ENCODE measurements around the gene KRTAP27-1.

The KRTAP27-1 gene

DNA sequence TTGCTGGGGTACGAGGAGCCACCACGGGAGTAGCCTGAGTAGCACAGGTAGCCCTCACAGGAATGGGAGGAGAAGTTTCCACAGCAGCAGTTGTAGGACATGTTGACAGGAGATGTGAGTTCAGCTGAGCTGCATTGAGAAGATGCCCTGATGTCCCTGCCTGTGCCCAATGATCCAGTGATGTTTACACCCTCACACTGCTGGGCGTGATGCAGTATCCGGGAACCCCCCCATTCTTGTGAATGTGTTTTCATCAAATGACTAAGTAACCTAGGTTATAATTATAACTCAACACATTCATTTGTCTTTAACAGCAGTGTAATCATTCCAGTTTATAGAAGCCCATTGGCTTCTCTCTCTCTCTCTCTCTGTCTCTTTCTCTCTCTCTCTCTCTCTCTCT is 11.0 kb upstream of the KRTAP27-1 start, which contains the start of gene KRTAP23-1:
TSS of gene KRTAP23-1 (minus strand) at position 101 of the 400 bp plus-strand sequence. CDS start at position 101, 0 bp downstream.
- peak within 1 kb of the TSS; percentile 18; the same call in 1 of the 2 replicates for H3K27ac ChIP-seq
- TF ChIP-seq, protein P1, sequence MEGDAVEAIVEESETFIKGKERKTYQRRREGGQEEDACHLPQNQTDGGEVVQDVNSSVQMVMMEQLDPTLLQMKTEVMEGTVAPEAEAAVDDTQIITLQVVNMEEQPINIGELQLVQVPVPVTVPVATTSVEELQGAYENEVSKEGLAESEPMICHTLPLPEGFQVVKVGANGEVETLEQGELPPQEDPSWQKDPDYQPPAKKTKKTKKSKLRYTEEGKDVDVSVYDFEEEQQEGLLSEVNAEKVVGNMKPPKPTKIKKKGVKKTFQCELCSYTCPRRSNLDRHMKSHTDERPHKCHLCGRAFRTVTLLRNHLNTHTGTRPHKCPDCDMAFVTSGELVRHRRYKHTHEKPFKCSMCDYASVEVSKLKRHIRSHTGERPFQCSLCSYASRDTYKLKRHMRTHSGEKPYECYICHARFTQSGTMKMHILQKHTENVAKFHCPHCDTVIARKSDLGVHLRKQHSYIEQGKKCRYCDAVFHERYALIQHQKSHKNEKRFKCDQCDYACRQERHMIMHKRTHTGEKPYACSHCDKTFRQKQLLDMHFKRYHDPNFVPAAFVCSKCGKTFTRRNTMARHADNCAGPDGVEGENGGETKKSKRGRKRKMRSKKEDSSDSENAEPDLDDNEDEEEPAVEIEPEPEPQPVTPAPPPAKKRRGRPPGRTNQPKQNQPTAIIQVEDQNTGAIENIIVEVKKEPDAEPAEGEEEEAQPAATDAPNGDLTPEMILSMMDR (conservative IDR thresholded peaks at IDR 0.05) = no peak

DNA sequence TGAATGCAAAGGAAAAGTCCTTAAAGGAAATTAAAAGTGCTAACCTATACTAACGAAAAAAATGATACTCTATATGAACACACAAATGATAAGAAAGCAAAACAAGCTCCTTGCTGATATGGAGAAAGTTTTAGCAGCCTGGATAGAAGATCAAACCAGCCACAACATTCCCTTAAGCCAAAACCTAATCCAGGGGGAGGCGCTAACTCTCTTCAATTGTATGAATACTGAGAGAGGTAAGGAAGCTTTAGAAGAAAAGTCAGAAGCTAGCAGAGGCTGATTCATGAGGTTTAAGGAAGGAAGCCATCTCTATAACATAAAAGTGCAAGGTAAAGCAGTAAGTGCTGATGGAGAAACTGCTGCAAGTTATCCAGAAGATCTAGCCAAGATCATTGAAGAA is 7.5 kb upstream of the KRTAP27-1 start:
- TF ChIP-seq, protein P1 (conservative IDR thresholded peaks at IDR 0.05) = no peak
- no peak overlapping the region for H3K27ac ChIP-seq

DNA sequence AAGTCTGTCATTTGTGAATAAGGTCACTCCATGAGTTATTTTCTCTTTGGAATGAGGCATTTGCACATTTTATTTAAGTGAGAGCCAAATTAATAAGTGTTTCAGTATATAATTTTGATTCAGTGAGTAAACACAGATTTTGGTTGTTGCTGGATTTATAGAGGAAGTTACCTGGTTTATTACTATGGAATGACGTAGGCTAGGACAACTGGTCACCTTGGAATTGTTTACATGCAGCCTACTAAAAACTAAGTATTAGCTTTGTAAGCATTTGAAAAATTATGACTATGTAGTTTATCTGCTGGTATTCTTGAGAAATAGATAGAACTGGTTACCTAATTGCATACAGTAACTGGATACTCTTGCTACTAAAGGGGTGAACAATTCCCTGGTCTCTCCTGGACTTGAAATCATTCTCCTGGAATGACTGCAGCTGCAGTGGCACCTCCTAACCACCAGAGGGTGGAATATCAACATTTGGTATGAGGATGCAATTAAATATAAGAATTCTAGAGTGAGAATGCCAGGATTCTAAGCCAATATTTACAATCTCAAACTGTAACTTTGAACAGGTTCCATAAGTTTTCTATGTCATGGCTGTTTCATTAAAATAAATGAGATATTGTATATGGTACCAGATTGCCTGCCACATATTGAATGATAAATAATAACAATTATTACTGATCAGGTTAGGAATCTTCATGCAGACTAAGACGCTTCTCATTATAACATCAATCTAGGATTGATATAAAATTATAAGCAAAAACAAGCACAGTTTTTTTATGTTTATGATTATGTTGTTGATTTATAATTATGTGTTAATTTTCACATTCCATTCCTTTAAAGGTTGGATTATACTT is 3.5 kb upstream of the KRTAP27-1 start:
- TF ChIP-seq, protein P1 (conservative IDR thresholded peaks at IDR 0.05) = peak; percentile 96
- peak overlapping the region; percentile 14 for H3K27ac ChIP-seq

DNA sequence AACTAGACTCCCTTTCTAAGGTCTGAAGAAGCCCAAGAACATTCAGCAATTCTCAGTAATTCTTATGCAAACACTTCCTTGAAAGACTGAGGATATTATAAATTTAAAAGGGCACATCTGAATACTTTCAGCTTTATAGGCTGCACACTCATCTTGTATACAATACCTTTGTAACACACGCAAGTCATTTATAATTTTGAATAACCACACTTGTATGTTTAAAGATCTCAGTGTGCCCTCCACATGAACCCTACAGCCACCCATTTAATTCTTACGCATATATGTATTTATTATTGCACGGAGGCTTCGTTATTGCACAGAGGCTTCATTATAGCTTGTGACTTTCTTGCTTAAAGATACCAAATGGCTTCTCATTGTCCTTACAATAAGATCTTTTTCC is 1.2 kb upstream of the KRTAP27-1 start:
- TF ChIP-seq, protein P1 (conservative IDR thresholded peaks at IDR 0.05) = no peak
- H3K27ac ChIP-seq = peak overlapping the region; percentile 48

DNA sequence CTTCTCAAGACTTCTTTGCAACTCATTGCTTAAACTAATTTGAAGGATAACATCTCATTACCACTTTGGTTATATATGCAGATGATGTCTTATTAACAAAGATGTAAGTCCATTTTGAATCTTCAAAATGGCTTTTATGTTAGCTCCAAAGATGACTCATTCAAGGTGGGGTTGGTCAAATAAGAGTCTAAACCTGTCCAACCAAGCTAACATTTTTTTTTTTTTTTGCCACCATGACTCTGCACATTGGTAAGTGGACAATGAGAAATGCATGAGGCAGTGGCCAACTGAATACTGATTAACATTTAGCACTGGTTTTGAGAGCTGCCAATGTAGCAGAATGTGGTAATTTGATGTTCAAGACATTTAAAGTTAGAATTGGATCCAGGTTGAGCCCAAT is 278 bp upstream of the KRTAP27-1 start:
- TF ChIP-seq, protein P1 (conservative IDR thresholded peaks at IDR 0.05) = no peak
- H3K27ac ChIP-seq = peak overlapping the region; percentile 48

DNA sequence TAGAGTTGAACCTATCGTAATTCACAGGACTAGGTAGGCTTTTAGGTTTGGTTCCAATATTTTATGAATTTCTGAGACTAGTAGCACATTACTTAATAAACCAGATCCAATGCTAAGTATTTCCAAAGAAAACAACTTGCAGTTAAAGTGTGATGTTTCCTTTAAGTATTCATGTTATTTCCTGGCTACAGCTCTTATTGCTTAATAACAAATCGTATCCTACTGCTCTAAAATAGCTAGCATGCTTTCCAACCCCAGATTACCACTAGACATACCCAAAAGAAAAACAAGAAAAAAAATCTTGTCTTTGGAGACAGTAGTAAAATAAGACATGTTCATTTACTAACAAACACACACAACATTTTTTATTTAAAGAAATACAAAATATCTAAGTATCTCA is 898 bp downstream of the KRTAP27-1 start:
- no peak overlapping the region for H3K27ac ChIP-seq
- TF ChIP-seq, protein P1 (conservative IDR thresholded peaks at IDR 0.05) = no peak

DNA sequence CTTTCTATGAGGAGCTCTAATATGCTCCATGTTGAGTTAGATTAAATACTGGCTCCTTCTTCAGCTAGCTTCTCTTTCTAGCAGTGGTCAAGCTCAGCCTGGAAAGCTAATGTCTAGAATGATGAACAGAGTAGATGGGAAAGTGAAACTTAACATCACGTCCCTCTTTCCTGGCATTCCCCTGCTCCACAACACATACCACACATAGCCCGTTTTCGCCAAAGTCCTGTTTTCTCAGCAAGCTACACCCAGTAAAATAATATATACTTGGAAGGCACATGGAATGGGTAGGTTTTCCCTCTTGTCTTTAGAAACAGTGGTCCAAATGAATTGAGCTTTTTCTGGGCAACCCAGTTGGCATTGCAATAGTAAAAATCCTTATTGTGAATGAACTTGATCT is 3.8 kb downstream of the KRTAP27-1 start:
- TF ChIP-seq, protein P1 (conservative IDR thresholded peaks at IDR 0.05) = no peak
- H3K27ac ChIP-seq = no peak overlapping the region

All from VCaP (cell line).